GM12891 (cell line): ENCODE data around the gene PINLYP.

ENCODE experiments used
- DNase-seq: peaks from one replicate; pipeline ENCODE4 v3.0.0; 2011; ENCODE audit warnings: low spot score; ENCODE audit not compliant: insufficient read length
- FAIRE-seq: peaks from 2 replicates; lab custom pipeline; 2011; peaks lifted over from hg19 to GRCh38; lab: Jason Lieb, UNC
- PAX5 ChIP-seq: IDR thresholded peaks from 2 replicates; pipeline ENCODE4 v1.6.1; 2011; ENCODE audit warnings: low read length, moderate library complexity, mild to moderate bottlenecking; ENCODE audit not compliant: insufficient read depth, severe bottlenecking
- POLR2A ChIP-seq: IDR thresholded peaks from 2 replicates; pipeline ENCODE4 v1.6.1; 2011; ENCODE audit warnings: low read depth, low read length, control low read depth
- POLR2AphosphoS5 ChIP-seq: IDR thresholded peaks from 2 replicates; pipeline ENCODE4 v1.6.1; 2011; ENCODE audit warnings: low read depth, low read length, control low read depth
- POU2F2 ChIP-seq: IDR thresholded peaks from 2 replicates; pipeline ENCODE4 v1.6.1; 2011; ENCODE audit warnings: low read depth, mild to moderate bottlenecking, control low read depth, low read length, moderate library complexity
- SPI1 ChIP-seq: IDR thresholded peaks from 2 replicates; pipeline ENCODE4 v1.6.1; 2011; ENCODE audit warnings: low read depth, low read length, control low read depth
- TAF1 ChIP-seq: IDR thresholded peaks from 2 replicates; pipeline ENCODE4 v1.6.1; 2011; ENCODE audit warnings: low read depth, low read length, control low read depth

Gene PINLYP

GRCh38 chr19:43606569-43607229 lies 31.1 kb downstream of the PINLYP start:
- TF ChIP-seq SPI1 (no peak), POLR2A (no peak), POLR2AphosphoS5 (no peak), TAF1 (no peak), POU2F2 (no peak), PAX5 (no peak)
- FAIRE-seq, result peak; percentile 57
- no peak for DNase-seq

- FAIRE-seq (no peak), DNase-seq (no peak)
- no peak for TF ChIP-seq TAF1
- TF ChIP-seq POU2F2, result no peak
- TF ChIP-seq POLR2A, result no peak
- no peak for TF ChIP-seq POLR2AphosphoS5
These were observed 31.9 kb downstream of the PINLYP start for GRCh38 chr19:43607238-43608205.

GRCh38 chr19:43609872-43610271 lies 34.3 kb downstream of the PINLYP start:
- no peak for DNase-seq
- FAIRE-seq, result no peak
- TF ChIP-seq POLR2AphosphoS5, result no peak
- TF ChIP-seq POU2F2, result no peak
- no peak for TF ChIP-seq POLR2A
- no peak for TF ChIP-seq TAF1
- no peak for TF ChIP-seq PAX5
- TF ChIP-seq SPI1, result no peak

GRCh38 chr19:43610493-43610892 lies 34.9 kb downstream of the PINLYP start:
- FAIRE-seq, result no peak

GRCh38 chr19:43611788-43612187 lies 36.2 kb downstream of the PINLYP start, which contains the start of gene SRRM5:
TSS of gene SRRM5 (plus strand) at chr19:43612088. CDS start at chr19:43612122, 34 bp downstream.
- DNase-seq, result no peak
- FAIRE-seq, result no peak
- no peak for TF ChIP-seq POLR2AphosphoS5
- no peak for TF ChIP-seq TAF1

More at GRCh38 chr19:43610493-43610892, 34.9 kb downstream of the PINLYP start:
- TF ChIP-seq POU2F2, result no peak
- DNase-seq, result no peak

- TF ChIP-seq POLR2A (no peak), POU2F2 (no peak), TAF1 (no peak), PAX5 (no peak), SPI1 (no peak)
- DNase-seq (no peak), FAIRE-seq (no peak)
These were observed 36.8 kb downstream of the PINLYP start for GRCh38 chr19:43612374-43612773.

- FAIRE-seq (no peak), DNase-seq (no peak)
- TF ChIP-seq POLR2A, result no peak
- TF ChIP-seq PAX5, result no peak
- no peak for TF ChIP-seq POU2F2
- TF ChIP-seq SPI1, result no peak
- TF ChIP-seq POLR2AphosphoS5, result no peak
- no peak for TF ChIP-seq TAF1
These were observed 40.7 kb downstream of the PINLYP start for GRCh38 chr19:43616306-43616705.

- TF ChIP-seq POLR2AphosphoS5 (no peak), SPI1 (no peak), TAF1 (no peak), PAX5 (no peak), POLR2A (no peak), POU2F2 (no peak)
- DNase-seq (no peak), FAIRE-seq (no peak)
These were observed 41.4 kb downstream of the PINLYP start for GRCh38 chr19:43616954-43617353.

- TF ChIP-seq PAX5, result no peak
- TF ChIP-seq POLR2AphosphoS5, result no peak
- no peak for TF ChIP-seq SPI1
- TF ChIP-seq POU2F2, result no peak
- no peak for TF ChIP-seq POLR2A
- 0 out of 2 replicates have a peak, but pooled peaks have one; percentile 35 for TF ChIP-seq TAF1
- DNase-seq (peak; percentile 68), FAIRE-seq (no peak)
These were observed 43.3 kb downstream of the PINLYP start for GRCh38 chr19:43618921-43619261.

GRCh38 chr19:43619262-43620060 lies 43.9 kb downstream of the PINLYP start, which contains the start of gene ZNF428:
TSS of gene ZNF428 (minus strand) at chr19:43619629. CDS start at chr19:43614304, 5,325 bp downstream.
- DNase-seq (peak; percentile 93), FAIRE-seq (peak; percentile 100)
- peak; percentile 99 for TF ChIP-seq POU2F2
- no peak; the same call in none of the 2 replicates for TF ChIP-seq POLR2AphosphoS5
- TF ChIP-seq TAF1, result peak; percentile 4; the same call in 1 of the 2 replicates
- TF ChIP-seq SPI1, result 0 out of 2 replicates have a peak, but pooled peaks have one; percentile 10
- peak; percentile 3 for TF ChIP-seq PAX5
- peak; percentile 82 for TF ChIP-seq POLR2A
